ENCODE data around the gene CHORDC1.

DNA sequence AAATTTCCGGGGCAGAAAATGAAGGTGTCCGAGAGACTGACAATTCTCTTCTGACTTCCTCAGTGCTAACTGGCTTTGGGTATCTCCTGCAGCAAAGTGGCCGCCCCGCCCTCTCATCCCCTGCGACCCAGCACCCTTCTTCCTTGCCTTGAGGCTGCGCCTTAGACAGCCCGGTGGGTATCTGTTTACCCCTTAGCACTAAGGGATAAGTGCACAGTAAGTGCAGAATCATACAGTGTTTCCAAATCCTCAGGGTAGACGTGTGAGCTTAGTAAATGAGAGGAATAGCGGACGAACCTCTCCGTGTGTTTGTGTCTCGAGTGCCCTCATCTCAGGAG, 368 bp upstream of the CHORDC1 start:
- TF ChIP-seq EGR1 (IDR thresholded peaks at IDR 0.05; ENCODE audit: borderline replicate concordance, low read depth, low read length) (no peak), EZH2 (IDR thresholded peaks at IDR 0.05; ENCODE audit: low read depth, low read length, severe bottlenecking) (no peak), FOSL1 (IDR thresholded peaks at IDR 0.05; ENCODE audit: insufficient read depth, low read depth, low read length) (no peak), RFX5 (IDR thresholded peaks at IDR 0.05; ENCODE audit: borderline replicate concordance, low read depth, low read length) (no peak), CTBP2 (IDR thresholded peaks at IDR 0.05; ENCODE audit: borderline replicate concordance, insufficient read depth, insufficient read length, low read length) (no peak), POLR2AphosphoS5 (IDR thresholded peaks at IDR 0.05; ENCODE audit: low read depth, low read length) (no peak), SRF (IDR thresholded peaks at IDR 0.05; ENCODE audit: low read depth, low read length) (no peak), EP300 (IDR thresholded peaks at IDR 0.05; ENCODE audit: borderline replicate concordance in 1 of 2, low read depth in 2 of 2, low read length in 2 of 2) (no peak), MAFK (IDR thresholded peaks at IDR 0.05; ENCODE audit: low read depth, low read length) (no peak), HDAC2 (IDR thresholded peaks at IDR 0.05; ENCODE audit: borderline replicate concordance in 1 of 2, low read depth in 2 of 2, low read length in 2 of 2) (no peak)
- TF ChIP-seq, protein P1, sequence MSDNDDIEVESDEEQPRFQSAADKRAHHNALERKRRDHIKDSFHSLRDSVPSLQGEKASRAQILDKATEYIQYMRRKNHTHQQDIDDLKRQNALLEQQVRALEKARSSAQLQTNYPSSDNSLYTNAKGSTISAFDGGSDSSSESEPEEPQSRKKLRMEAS (IDR thresholded peaks at IDR 0.05) = no peak
- TF ChIP-seq, protein P2, sequence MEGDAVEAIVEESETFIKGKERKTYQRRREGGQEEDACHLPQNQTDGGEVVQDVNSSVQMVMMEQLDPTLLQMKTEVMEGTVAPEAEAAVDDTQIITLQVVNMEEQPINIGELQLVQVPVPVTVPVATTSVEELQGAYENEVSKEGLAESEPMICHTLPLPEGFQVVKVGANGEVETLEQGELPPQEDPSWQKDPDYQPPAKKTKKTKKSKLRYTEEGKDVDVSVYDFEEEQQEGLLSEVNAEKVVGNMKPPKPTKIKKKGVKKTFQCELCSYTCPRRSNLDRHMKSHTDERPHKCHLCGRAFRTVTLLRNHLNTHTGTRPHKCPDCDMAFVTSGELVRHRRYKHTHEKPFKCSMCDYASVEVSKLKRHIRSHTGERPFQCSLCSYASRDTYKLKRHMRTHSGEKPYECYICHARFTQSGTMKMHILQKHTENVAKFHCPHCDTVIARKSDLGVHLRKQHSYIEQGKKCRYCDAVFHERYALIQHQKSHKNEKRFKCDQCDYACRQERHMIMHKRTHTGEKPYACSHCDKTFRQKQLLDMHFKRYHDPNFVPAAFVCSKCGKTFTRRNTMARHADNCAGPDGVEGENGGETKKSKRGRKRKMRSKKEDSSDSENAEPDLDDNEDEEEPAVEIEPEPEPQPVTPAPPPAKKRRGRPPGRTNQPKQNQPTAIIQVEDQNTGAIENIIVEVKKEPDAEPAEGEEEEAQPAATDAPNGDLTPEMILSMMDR (IDR thresholded peaks at IDR 0.05; ENCODE audit: control extremely low read depth in 1 of 3, insufficient read depth in 1 of 3, low read depth in 1 of 3, low read length in 3 of 3) = no peak
